ENCODE measurements around the gene TMOD3. TPM values are rescaled to one million over a fixed set of nuclear protein-coding genes. Genes with fewer than 3 reads are reported as not detected.

Gene TMOD3
- total and polyA plus RNA-seq, 2 of the 8 experiments (the other 6 are each of a cell fraction or from before 2014, with no cell fraction given): 3.9 to 29.0 TPM

DNA sequence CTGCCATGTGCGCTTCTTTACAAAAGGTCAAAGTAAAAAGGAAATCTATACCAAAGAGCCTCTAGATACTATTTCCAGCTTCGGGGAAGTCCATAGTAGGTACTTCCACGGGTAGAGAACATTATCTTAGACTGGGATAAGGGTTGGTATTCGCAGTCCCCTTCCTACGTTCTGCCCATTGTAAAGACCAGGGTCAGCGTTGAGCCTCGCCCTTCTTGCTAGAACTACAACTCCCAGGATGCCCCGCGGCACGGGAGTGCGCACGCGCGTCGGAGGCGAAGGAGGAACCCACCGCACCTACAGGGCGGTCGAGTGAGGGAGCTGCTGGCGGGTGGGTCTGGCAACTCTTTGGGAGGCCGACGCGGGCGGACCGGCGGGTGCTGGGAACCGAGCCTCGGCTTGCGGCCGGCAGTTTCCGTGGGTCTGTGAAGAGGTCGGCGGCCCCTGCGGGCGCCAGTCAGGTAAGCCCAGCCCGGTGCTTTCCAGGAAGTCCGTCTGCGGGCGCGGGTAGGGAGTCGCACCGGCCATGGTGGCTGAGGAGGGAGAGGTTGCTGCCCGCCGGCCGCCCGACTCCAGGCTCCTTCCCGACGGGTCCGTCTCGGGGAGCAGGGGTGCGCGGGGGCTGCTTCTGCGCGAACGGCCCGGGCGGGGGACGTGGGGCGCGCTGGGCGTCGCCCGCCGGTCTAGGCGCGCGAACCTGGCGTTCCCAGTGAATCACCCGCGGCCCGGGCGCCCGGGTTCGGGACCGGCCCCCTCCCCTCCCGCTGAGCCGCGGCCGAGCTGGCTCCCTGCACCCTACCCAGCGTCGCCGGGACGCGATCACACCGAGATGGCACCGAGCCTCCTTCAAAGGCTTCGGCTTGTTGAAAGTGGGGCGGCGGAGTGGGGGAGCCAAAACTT, at the start of gene TMOD3 (continued):
- no peak for TF ChIP-seq TCF12 (IDR thresholded peaks at IDR 0.05; ENCODE audit: low read depth, low read length)
- TF ChIP-seq EP300 (IDR thresholded peaks at IDR 0.05; ENCODE audit: borderline replicate concordance in 1 of 2, low read depth in 2 of 2, low read length in 2 of 2): 0 out of 3 replicates have a peak, but pooled peaks of 1 of the 2 experiments have one; percentile 16
- TF ChIP-seq, protein P1, sequence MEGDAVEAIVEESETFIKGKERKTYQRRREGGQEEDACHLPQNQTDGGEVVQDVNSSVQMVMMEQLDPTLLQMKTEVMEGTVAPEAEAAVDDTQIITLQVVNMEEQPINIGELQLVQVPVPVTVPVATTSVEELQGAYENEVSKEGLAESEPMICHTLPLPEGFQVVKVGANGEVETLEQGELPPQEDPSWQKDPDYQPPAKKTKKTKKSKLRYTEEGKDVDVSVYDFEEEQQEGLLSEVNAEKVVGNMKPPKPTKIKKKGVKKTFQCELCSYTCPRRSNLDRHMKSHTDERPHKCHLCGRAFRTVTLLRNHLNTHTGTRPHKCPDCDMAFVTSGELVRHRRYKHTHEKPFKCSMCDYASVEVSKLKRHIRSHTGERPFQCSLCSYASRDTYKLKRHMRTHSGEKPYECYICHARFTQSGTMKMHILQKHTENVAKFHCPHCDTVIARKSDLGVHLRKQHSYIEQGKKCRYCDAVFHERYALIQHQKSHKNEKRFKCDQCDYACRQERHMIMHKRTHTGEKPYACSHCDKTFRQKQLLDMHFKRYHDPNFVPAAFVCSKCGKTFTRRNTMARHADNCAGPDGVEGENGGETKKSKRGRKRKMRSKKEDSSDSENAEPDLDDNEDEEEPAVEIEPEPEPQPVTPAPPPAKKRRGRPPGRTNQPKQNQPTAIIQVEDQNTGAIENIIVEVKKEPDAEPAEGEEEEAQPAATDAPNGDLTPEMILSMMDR (IDR thresholded peaks at IDR 0.05; ENCODE audit: control extremely low read depth in 1 of 3, insufficient read depth in 1 of 3, low read depth in 1 of 3, low read length in 3 of 3): peak in 1 of 3 experiments; percentile 4; a peak in 1 of 4 replicates
- TF ChIP-seq CEBPB (IDR thresholded peaks at IDR 0.05; ENCODE audit: low read depth, low read length): no peak
- TF ChIP-seq TAF1 (IDR thresholded peaks at IDR 0.05; ENCODE audit: low read depth, low read length): peak; percentile 79
- no peak for TF ChIP-seq CTBP2 (IDR thresholded peaks at IDR 0.05; ENCODE audit: borderline replicate concordance, insufficient read depth, insufficient read length, low read length)
- peak; percentile 81 for TF ChIP-seq ASH2L (IDR thresholded peaks at IDR 0.05; ENCODE audit: low read length)
- TF ChIP-seq SUZ12 (IDR thresholded peaks at IDR 0.05; ENCODE audit: low read length): no peak
- TF ChIP-seq, protein P2, sequence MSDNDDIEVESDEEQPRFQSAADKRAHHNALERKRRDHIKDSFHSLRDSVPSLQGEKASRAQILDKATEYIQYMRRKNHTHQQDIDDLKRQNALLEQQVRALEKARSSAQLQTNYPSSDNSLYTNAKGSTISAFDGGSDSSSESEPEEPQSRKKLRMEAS (IDR thresholded peaks at IDR 0.05): no peak
- peak in 1 of 2 experiments; percentile 91; a peak in 2 of 3 replicates for TF ChIP-seq POLR2A (IDR thresholded peaks at IDR 0.05; ENCODE audit: control extremely low read depth in 1 of 2, low read depth in 2 of 2, low read length in 2 of 2)
- 0 out of 2 replicates have a peak, but pooled peaks have one; percentile 12 for TF ChIP-seq YY1 (IDR thresholded peaks at IDR 0.05; ENCODE audit: low read depth, low read length)
- TF ChIP-seq KDM4A (IDR thresholded peaks at IDR 0.05; ENCODE audit: low read depth, low read length, severe bottlenecking): peak; percentile 89
- TF ChIP-seq CBX8 (IDR thresholded peaks at IDR 0.05; ENCODE audit: borderline replicate concordance, low read depth, low read length): no peak
- no peak for TF ChIP-seq HDAC6 (IDR thresholded peaks at IDR 0.05; ENCODE audit: low read depth, low read length)
- no peak for TF ChIP-seq HDAC2 (IDR thresholded peaks at IDR 0.05; ENCODE audit: borderline replicate concordance in 1 of 2, low read depth in 2 of 2, low read length in 2 of 2)
- TF ChIP-seq SP2 (IDR thresholded peaks at IDR 0.05; ENCODE audit: low read length): no peak
- peak; percentile 53 for TF ChIP-seq NRF1 (IDR thresholded peaks at IDR 0.05; ENCODE audit: low read depth, low read length)
- peak; percentile 79; the same call in 1 of the 2 replicates for TF ChIP-seq RBBP5 (IDR thresholded peaks at IDR 0.05; ENCODE audit: borderline replicate concordance, low read depth, low read length)
- peak; percentile 90 for TF ChIP-seq POLR2AphosphoS5 (IDR thresholded peaks at IDR 0.05; ENCODE audit: low read depth, low read length)
